Mesendoderm (in vitro differentiated cells): ENCODE results near the gene CFLAR.

ENCODE experiments used
- DNase-seq: peaks from one replicate; pipeline ENCODE4 v3.0.0; 2013
- H2AK5ac ChIP-seq: 2 replicates; pipeline ENCODE4 v1.6.1; 2013; ENCODE audit warnings: low read length, inconsistent platforms
- H2BK120ac ChIP-seq: 2 replicates; pipeline ENCODE4 v1.6.1; 2013; ENCODE audit warnings: low read depth, mild to moderate bottlenecking, low read length, moderate library complexity, mixed read lengths
- H2BK15ac ChIP-seq: replicated peaks from 2 replicates; pipeline ENCODE4 v1.6.1; 2013; ENCODE audit warnings: low read depth, mild to moderate bottlenecking, moderate library complexity
- H2BK5ac ChIP-seq: 2 replicates; pipeline ENCODE4 v1.6.1; 2013; ENCODE audit warnings: low read length, inconsistent platforms
- H3K18ac ChIP-seq: 2 replicates; pipeline ENCODE4 v1.6.1; 2013; ENCODE audit warnings: mild to moderate bottlenecking, low read length, mixed read lengths
- H3K23ac ChIP-seq: one replicate; pipeline ENCODE4 v1.6.1; 2013; ENCODE audit warnings: low read length
- H3K27ac ChIP-seq: 2 replicates; pipeline ENCODE4 v1.5.1; 2013; ENCODE audit warnings: low read depth, mild to moderate bottlenecking, inconsistent platforms, low read length, moderate library complexity
- H3K27me3 ChIP-seq: 2 replicates; pipeline ENCODE4 v1.6.1; 2013; ENCODE audit warnings: low read length, control low read depth, mild to moderate bottlenecking, inconsistent platforms; ENCODE audit not compliant: insufficient read depth, poor library complexity
- H3K36me3 ChIP-seq: 2 replicates; pipeline ENCODE4 v1.6.1; 2013; ENCODE audit warnings: low read length, inconsistent platforms; ENCODE audit not compliant: control insufficient read depth, insufficient read depth
- H3K4ac ChIP-seq: one replicate; pipeline ENCODE4 v1.6.1; 2013; ENCODE audit warnings: low read depth, mild to moderate bottlenecking, low read length, moderate library complexity
- H3K4me1 ChIP-seq: 2 replicates; pipeline ENCODE4 v1.6.1; 2013; ENCODE audit warnings: low read depth, low read length, inconsistent platforms; ENCODE audit not compliant: control insufficient read depth
- H3K4me2 ChIP-seq: 2 replicates; pipeline ENCODE4 v1.6.1; 2013; ENCODE audit warnings: low read length
- H3K4me3 ChIP-seq: 2 replicates; pipeline ENCODE4 v1.5.1; 2013; ENCODE audit warnings: mild to moderate bottlenecking, low read length
- H3K56ac ChIP-seq: one replicate; pipeline ENCODE4 v1.6.1; 2013; ENCODE audit warnings: low read length
- H3K79me1 ChIP-seq: 2 replicates; pipeline ENCODE4 v1.6.1; 2013; ENCODE audit warnings: low read length, inconsistent platforms
- H3K79me2 ChIP-seq: 2 replicates; pipeline ENCODE4 v1.6.1; 2013; ENCODE audit warnings: mild to moderate bottlenecking, low read length; ENCODE audit not compliant: control insufficient read depth, insufficient read depth
- H3K9ac ChIP-seq: 2 replicates; pipeline ENCODE4 v1.6.1; 2013; ENCODE audit warnings: low read length, inconsistent platforms
- H4K5ac ChIP-seq: one replicate; pipeline ENCODE4 v1.6.1; 2013; ENCODE audit warnings: low read length
- H4K8ac ChIP-seq: one replicate; pipeline ENCODE4 v1.6.1; 2013; ENCODE audit warnings: low read depth, mild to moderate bottlenecking, control low read depth, low read length, moderate library complexity
- WGBS: extraction: QIAGEN DNeasy Blood & Tissue Kit; methylation state at CpG from one replicate; pipeline ENCODE4 v1.1.7; 2013; ENCODE audit warnings: low lambda C conversion rate, missing lambda C conversion rate; ENCODE audit not compliant: insufficient coverage; ENCODE audit errors: extremely low coverage; 5-methylcytosine and 5-hydroxymethylcytosine counted together

CFLAR gene

GRCh38 chr2:201199847-201200246 is 83.9 kb downstream of the CFLAR start:
- Histone ChIP-seq H2BK15ac (no peak overlapping the region), H2BK5ac (no peak overlapping the region), H3K4me1 (no peaks in the 10 kb centered on the region), H4K5ac (no peak overlapping the region), H3K27me3 (no peaks in the 10 kb centered on the region), H3K4me3 (no peak overlapping the region), H3K79me2 (no peaks in the 10 kb centered on the region), H3K4me2 (no peak overlapping the region), H3K79me1 (no peaks in the 10 kb centered on the region), H3K18ac (no peak overlapping the region), H2AK5ac (no peak overlapping the region), H3K36me3 (peaks cover 4% of the 10 kb centered on the region), H3K23ac (no peak overlapping the region), H4K8ac (no peak overlapping the region), H3K4ac (no peak overlapping the region), H3K56ac (no peak overlapping the region), H3K9ac (no peak overlapping the region), H3K27ac (no peak overlapping the region), H2BK120ac (no peak overlapping the region)
- DNase-seq, result no peak
- WGBS, result no CpG with 5 or more reads among the region's 5 CpGs

- Histone ChIP-seq H2BK5ac (no peak overlapping the region), H3K4me2 (no peak overlapping the region), H2AK5ac (no peak overlapping the region), H3K27ac (no peak overlapping the region), H4K8ac (no peak overlapping the region), H3K18ac (no peak overlapping the region), H3K79me1 (no peaks in the 10 kb centered on the region), H4K5ac (no peak overlapping the region), H3K4me1 (no peaks in the 10 kb centered on the region), H3K36me3 (peaks cover 4% of the 10 kb centered on the region), H3K9ac (no peak overlapping the region), H3K79me2 (no peaks in the 10 kb centered on the region), H3K23ac (no peak overlapping the region), H3K4ac (no peak overlapping the region), H3K27me3 (no peaks in the 10 kb centered on the region), H3K4me3 (no peak overlapping the region), H2BK15ac (no peak overlapping the region), H3K56ac (no peak overlapping the region), H2BK120ac (no peak overlapping the region)
- no peak for DNase-seq
- no CpG with 5 or more reads among the region's 8 CpGs for WGBS
Measured at GRCh38 chr2:201200345-201200744, 84.4 kb downstream of the CFLAR start.

- Histone ChIP-seq H3K36me3 (peaks cover 4% of the 10 kb centered on the region), H3K79me2 (no peaks in the 10 kb centered on the region), H3K56ac (no peak overlapping the region), H2BK15ac (no peak overlapping the region), H2BK5ac (no peak overlapping the region), H3K4me3 (no peak overlapping the region), H3K4me1 (no peaks in the 10 kb centered on the region), H2BK120ac (no peak overlapping the region), H3K9ac (no peak overlapping the region), H4K8ac (no peak overlapping the region), H3K4me2 (no peak overlapping the region), H2AK5ac (no peak overlapping the region), H3K27me3 (no peaks in the 10 kb centered on the region), H3K4ac (no peak overlapping the region), H4K5ac (no peak overlapping the region), H3K18ac (no peak overlapping the region), H3K27ac (no peak overlapping the region), H3K79me1 (no peaks in the 10 kb centered on the region), H3K23ac (no peak overlapping the region)
- WGBS, result no CpG with 5 or more reads among the region's 8 CpGs
- no peak for DNase-seq
Measured at GRCh38 chr2:201201371-201201770, 85.4 kb downstream of the CFLAR start.

- Histone ChIP-seq H4K5ac (no peak overlapping the region), H3K27ac (no peak overlapping the region), H3K18ac (no peak overlapping the region), H3K4me2 (no peak overlapping the region), H3K27me3 (no peaks in the 10 kb centered on the region), H2BK120ac (no peak overlapping the region), H2BK15ac (no peak overlapping the region), H3K23ac (no peak overlapping the region), H3K9ac (no peak overlapping the region), H3K79me2 (no peaks in the 10 kb centered on the region), H3K56ac (no peak overlapping the region), H2AK5ac (no peak overlapping the region), H4K8ac (no peak overlapping the region), H2BK5ac (no peak overlapping the region), H3K4me1 (no peaks in the 10 kb centered on the region), H3K36me3 (peaks cover 4% of the 10 kb centered on the region), H3K79me1 (no peaks in the 10 kb centered on the region), H3K4ac (no peak overlapping the region), H3K4me3 (no peak overlapping the region)
- no peak for DNase-seq
- WGBS, result no CpG with 5 or more reads among the region's 6 CpGs
Measured at GRCh38 chr2:201203916-201204654, 88.1 kb downstream of the CFLAR start.

- Histone ChIP-seq H3K4ac (no peak overlapping the region), H3K4me1 (no peaks in the 10 kb centered on the region), H3K27me3 (no peaks in the 10 kb centered on the region), H3K27ac (no peak overlapping the region), H3K56ac (no peak overlapping the region), H3K4me3 (no peak overlapping the region), H3K79me1 (no peaks in the 10 kb centered on the region), H4K5ac (no peak overlapping the region), H2BK120ac (no peak overlapping the region), H3K9ac (no peak overlapping the region), H4K8ac (no peak overlapping the region), H3K36me3 (peaks cover 4% of the 10 kb centered on the region), H2BK15ac (no peak overlapping the region), H2BK5ac (no peak overlapping the region), H3K79me2 (no peaks in the 10 kb centered on the region), H3K18ac (no peak overlapping the region), H3K23ac (no peak overlapping the region), H2AK5ac (no peak overlapping the region), H3K4me2 (no peak overlapping the region)
- no peak for DNase-seq
- no CpG with 5 or more reads among the region's 9 CpGs for WGBS
Measured at GRCh38 chr2:201204655-201205514, 88.9 kb downstream of the CFLAR start.
